GM21390 (cell line): ENCODE results near the gene ZNF311.
"Not testable (repeated sequence)": the region's sequence is repeated elsewhere in the genome, so short reads cannot be mapped to it uniquely, and the experiment has no call there.

Experiments used
- ATAC-seq: cut with Tn5 transposase; IDR thresholded peaks from one replicate; pipeline ENCODE4 v1.9.1; 2021; ENCODE audit not compliant: unreplicated experiment

The ZNF311 gene

DNA sequence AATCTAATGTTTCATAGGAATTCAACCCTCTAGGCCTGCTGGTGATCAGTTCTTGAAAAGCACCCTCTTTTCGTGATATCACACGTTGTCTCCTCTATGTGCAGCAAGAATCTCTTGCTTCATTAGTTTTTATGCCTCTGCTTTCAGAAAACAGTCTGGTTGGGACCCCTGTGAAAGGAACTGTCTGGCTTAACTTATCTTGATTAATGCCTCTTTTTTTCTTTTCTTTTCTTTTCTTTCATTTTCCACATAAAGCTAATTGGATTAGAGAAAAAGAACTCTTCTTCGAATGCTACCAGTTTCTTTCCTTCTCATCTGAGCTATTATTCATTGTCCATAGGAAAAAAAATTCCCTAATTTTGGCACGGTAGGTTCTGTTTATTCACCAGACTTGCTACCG lies 21.3 kb downstream of the ZNF311 start:
- no peak for ATAC-seq

GRCh38 chr6:28982476-28983266 lies 22.4 kb downstream of the ZNF311 start:
- no peak for ATAC-seq

- ATAC-seq: peak; percentile 45
Measured at GRCh38 chr6:28981833-28982475, 23.2 kb downstream of the ZNF311 start.

GRCh38 chr6:28981431-28981832 lies 23.7 kb downstream of the ZNF311 start:
- peak; percentile 29 for ATAC-seq

DNA sequence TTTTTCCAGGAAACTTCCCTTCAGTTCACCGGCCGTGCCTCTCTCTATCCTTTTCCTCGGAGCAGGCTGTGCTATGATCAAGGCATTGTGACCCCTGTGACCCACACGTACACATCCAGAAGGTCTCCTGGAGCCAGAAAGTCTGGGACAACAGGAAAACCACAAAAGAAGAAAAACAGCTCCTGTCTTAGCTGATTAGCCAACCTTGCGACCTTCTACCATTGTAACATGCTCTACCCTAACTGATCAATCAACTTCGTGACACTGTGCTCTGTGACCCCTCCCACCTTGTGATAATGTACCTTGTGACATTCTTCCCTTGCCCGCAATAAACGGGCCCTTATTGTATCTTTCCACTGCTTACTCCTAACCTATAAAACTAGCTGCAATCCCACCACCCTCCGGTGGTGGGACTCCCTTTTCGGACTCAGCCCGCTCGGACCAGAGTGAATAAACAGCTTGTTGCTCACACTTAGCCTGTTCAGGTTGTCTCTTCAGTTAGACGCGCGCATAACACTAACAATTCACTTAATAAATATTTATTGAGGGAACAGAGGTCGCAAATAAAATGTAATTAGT lies 24.2 kb downstream of the ZNF311 start:
- peak; percentile 40 for ATAC-seq

- ATAC-seq: no peak
Measured at GRCh38 chr6:28980137-28980851, 24.8 kb downstream of the ZNF311 start.

GRCh38 chr6:28979679-28980078 lies 25.4 kb downstream of the ZNF311 start:
- ATAC-seq: no peak

DNA sequence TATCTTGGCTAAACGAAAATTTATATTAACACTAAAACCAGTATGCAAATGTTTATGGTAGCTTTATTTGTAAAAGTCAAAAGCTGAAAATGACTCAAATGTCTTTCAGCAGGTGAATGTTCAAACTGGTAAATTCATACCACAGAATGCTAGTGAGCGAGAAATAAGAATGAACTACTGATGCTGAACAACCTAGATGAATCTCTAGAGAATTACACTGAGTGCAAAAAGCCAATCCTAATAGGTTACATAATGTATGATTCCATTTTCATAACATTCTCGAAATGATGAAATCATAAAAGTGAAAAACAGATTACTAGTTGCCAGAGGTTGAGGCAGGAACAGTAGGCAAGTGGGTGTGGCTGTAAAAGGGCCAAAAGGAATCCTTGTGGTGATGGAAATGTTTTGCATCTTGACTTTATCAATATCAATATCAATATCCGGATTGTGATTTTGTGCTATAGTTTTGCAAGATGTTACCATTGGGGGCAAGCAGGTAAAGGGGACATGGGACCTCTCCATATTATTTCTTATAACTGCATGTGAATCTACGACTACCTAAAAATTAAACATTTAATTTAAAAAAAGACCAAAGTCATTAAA lies 26.1 kb downstream of the ZNF311 start:
- ATAC-seq: no peak

DNA sequence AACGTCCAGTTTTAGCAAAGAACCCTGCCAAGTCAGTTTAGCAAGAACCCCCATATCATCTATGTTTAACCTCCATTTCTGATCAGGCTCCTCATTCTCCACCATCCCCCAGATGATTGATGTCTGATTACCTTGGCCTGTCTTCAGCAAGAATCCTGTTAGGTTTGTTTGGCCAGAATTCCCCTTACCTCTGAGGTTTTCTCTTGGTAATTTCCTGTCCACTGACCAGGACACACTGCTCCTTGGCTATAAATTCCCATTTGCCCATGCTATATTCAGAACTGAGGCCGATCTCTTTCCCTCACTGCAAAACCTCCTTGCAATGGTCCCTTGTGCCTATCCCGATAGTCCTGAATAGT lies 27.0 kb downstream of the ZNF311 start:
- ATAC-seq: no peak

- no peak for ATAC-seq
Measured at GRCh38 chr6:28977341-28978132, 27.6 kb downstream of the ZNF311 start.

GRCh38 chr6:28976677-28977076 lies 28.4 kb downstream of the ZNF311 start:
- no peak for ATAC-seq

GRCh38 chr6:28974505-28974904 lies 30.6 kb downstream of the ZNF311 start:
- no peak for ATAC-seq

- not testable (repeated sequence) for ATAC-seq
Measured at GRCh38 chr6:28970056-28970455, 35.1 kb downstream of the ZNF311 start.

DNA sequence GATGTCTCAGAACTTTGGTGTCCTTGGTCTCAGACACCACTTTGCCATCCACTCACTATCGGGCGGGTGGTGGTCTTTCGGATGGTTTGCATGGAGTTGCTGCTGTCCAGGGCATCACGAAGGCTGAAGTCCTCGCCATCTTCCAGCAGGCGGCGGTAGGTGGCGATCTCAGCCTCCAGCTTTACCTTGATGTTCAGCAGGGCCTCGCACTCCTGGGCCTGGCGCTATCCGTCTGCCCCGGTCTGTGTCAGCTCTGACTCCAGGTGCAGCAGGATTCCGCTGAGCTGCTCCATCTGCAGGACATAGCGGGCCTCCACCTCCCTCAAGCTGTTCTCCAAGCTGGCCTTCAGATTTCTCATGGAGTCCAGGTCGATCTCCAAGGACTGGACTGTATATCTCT lies 36.0 kb downstream of the ZNF311 start:
- ATAC-seq: no peak

- ATAC-seq: no peak
Measured at GRCh38 chr6:28968476-28968875, 36.6 kb downstream of the ZNF311 start.

DNA sequence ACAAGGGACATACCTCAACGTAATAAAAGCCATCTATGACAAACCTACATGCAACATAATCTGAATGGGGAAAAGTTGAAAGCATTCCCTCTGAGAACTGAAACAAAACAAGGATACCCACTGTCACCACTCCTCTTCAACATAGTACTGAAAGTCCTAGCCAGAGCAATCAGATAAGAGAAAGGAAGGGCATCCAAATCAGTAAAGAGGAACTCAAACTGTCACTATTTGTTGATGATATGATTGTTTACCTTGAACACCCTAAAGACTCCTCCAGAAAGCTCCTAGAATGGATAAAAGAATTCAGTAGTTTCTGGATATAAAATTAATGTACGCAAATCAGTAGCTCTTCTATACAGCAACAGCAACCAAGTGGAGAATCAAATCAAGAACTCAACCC lies 39.4 kb downstream of the ZNF311 start:
- no peak for ATAC-seq

DNA sequence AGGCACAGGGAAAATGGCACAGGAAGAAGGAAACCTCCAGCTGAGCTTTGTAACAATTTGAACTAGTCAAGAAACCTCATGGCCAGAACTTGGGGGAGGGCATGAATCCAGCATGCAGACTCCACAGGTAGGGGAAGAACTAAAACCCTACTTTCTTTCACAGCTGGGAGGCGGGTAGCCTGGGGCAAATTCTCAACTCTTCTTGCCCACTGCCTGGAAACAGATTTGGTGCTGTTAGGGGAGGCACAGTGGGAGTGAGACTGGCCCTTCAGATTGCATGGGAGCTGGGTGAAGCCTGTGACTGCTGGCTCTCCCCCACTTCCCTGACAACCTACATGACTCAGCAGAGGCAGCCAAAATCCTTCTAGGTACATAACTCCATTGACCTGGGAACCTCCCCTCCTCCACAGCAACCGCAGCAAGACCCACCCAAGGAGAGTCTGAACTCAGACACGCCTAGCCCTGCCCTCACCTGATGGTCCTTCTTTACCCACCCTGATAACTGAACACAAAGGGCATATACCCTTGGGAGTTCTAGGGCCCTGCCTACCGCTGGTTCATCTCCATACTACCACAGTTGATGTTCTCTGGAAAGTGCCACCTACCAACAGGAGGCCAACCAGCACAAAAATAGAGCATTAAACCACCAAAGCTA lies 44.1 kb downstream of the ZNF311 start:
- ATAC-seq: no peak

GRCh38 chr6:28958561-28959243 lies 46.4 kb downstream of the ZNF311 start:
- not testable (repeated sequence) for ATAC-seq

- ATAC-seq: not testable (repeated sequence)
Measured at GRCh38 chr6:28957795-28958314, 47.3 kb downstream of the ZNF311 start.
